Psoas muscle (tissue), 8 donors: ENCODE measurements around the gene PPP1CB. TPM values are rescaled to one million over a fixed set of nuclear protein-coding genes. Genes with fewer than 3 reads are reported as not detected.

Experiments used
- ATAC-seq, 4 donors: fragments of 200-7000 bp; cut with Tn5 transposase; one replicate each; pipeline ENCODE4 v1.9.1; 2020; ENCODE audit warnings: moderate library complexity in 3 of 4, mild to moderate bottlenecking in 2 of 4
- DNase-seq, 2 donors: peaks; one replicate each; pipeline ENCODE4 v3.0.0-alpha.2; 2020
- H3K27ac ChIP-seq: fragments of 200-600 bp; one replicate; pipeline ENCODE4 v1.8.0; 2022
- H3K27me3 ChIP-seq, 3 donors: fragments of 200-600 bp in 1 of 3; one replicate each; pipeline versions ENCODE4 v1.6.1 to v1.8.0; 2013 to 2022; ENCODE audit warnings: low read length in 2 of 3, mild to moderate bottlenecking in 2 of 3, moderate library complexity in 1 of 3; ENCODE audit not compliant: insufficient read depth in 3 of 3
- H3K36me3 ChIP-seq, 2 donors: fragments of 200-600 bp in 1 of 2; one replicate each; pipeline versions ENCODE4 v1.6.1 to v1.8.0; 2013 to 2022; ENCODE audit warnings: low read depth in 1 of 2, mild to moderate bottlenecking in 1 of 2, moderate library complexity in 1 of 2; ENCODE audit not compliant: insufficient read depth in 1 of 2
- H3K4me1 ChIP-seq: fragments of 200-600 bp; one replicate; pipeline ENCODE4 v1.8.0; 2022
- H3K4me3 ChIP-seq: fragments of 200-600 bp; one replicate; pipeline ENCODE4 v1.8.0; 2022; ENCODE audit warnings: mild to moderate bottlenecking
- H3K9me3 ChIP-seq: fragments of 200-600 bp; one replicate; pipeline ENCODE4 v1.8.0; 2022
- CTCF ChIP-seq: fragments of 200-600 bp; IDR thresholded peaks from one replicate; pipeline ENCODE4 v1.8.0; 2022; ENCODE audit warnings: antibody characterized with exemption
- WGBS, 3 donors: extraction: QIAGEN DNeasy Blood & Tissue Kit; methylation state at CpG; one replicate each; pipeline versions ENCODE4 v1.1.6 to v1.1.7; 2013; 5-methylcytosine and 5-hydroxymethylcytosine counted together
- intact Hi-C, 2 donors: fragments of 100-400 bp; cut with DNase I; formaldehyde crosslinking; loops; one replicate each; pipeline versions ENCODE4 v1.11.0 to v1.14.2; 2022
- polyA plus RNA-seq, 3 donors: library from polyadenylated mRNA; stranded (reverse); fragments of 200-250 nt; gene quantifications; one replicate each; pipeline ENCODE4 v1.2.3, GENCODE V29; 2013
- total RNA-seq, 4 donors: library from RNA; stranded (reverse); fragmentation: NEBNext Ultra II Directional in 2 of 4; extraction: Animal tissue kit (Norgen Biotek cat#: 25700) in 2 of 4; gene quantifications; one replicate each; pipeline versions ENCODE4 v1.2.1 to v1.2.4, GENCODE V29; 2021 to 2023
- donor health status: healthy with polysubstance abuse.
- donor health status: DM: no; HTN: no; CAD: no; lungs with moderate emphysema.
- donor health status: Bipolar disorder and iron deficiency.
- donor health status: healthy.
- donor health status: DM: yes; HTN: yes; CAD: no.
- donor health status: DM: no; HTN: no; CAD: no.
- donor health status: DM: no; HTN: no; CAD: no.
- donor health status: DM: yes; HTN: yes; CAD: no.

PPP1CB gene
- total and polyA plus RNA-seq, 7 donors = 191 to 628 (median 448) TPM

GRCh38 chr2:28713577-28714298, 37.9 kb upstream of the PPP1CB start:
- intact Hi-C loops = loop anchor here in 1 of 2 donors (10.0 kb wide), 1 partner anchor 119 kb away; no protein-coding TSS in a partner anchor
- DNase-seq (no peak), ATAC-seq (no peak)
- Histone ChIP-seq H3K36me3 (no peaks in the 10 kb centered on the region), H3K4me3 (no peak overlapping the region), H3K9me3 (no peaks in the 10 kb centered on the region), H3K27ac (no peak overlapping the region), H3K4me1 (peaks cover 15% of the 10 kb centered on the region), H3K27me3 (no peaks in the 10 kb centered on the region)
- no peak for TF ChIP-seq CTCF
- 93% methylated on average over 8 of the region's 8 CpGs for WGBS, 3 donors

- no peaks in the 10 kb centered on the region for H3K27me3 ChIP-seq
- DNase-seq = peak; percentile 32 to 61
Measured at GRCh38 chr2:28716265-28716865, 35.3 kb upstream of the PPP1CB start.

GRCh38 chr2:28717339-28717758, 34.3 kb upstream of the PPP1CB start:
- 22 to 38% (median 30%) methylated on average over 5 of the region's 5 CpGs for WGBS, 3 donors
- intact Hi-C loops = loop anchor here in 1 of 2 donors (5.0 to 10.0 kb wide), 2 partner anchors 35 to 123 kb away; partner anchors contain the start of gene PPP1CB
- Histone ChIP-seq H3K9me3 (no peaks in the 10 kb centered on the region), H3K36me3 (no peaks in the 10 kb centered on the region), H3K27ac (peak overlapping the region; percentile 94), H3K4me1 (peaks cover 15% of the 10 kb centered on the region), H3K4me3 (no peak overlapping the region), H3K27me3 (no peaks in the 10 kb centered on the region)
- ATAC-seq (peak; percentile 94 to 97 (median 95)), DNase-seq (peak; percentile 78 to 85)
- no peak for TF ChIP-seq CTCF

More at GRCh38 chr2:28716265-28716865, 35.3 kb upstream of the PPP1CB start:
- H3K27ac ChIP-seq = peak overlapping the region; percentile 94
- peak; percentile 75 to 86 (median 80) for ATAC-seq
- H3K36me3 ChIP-seq = no peaks in the 10 kb centered on the region
- H3K9me3 ChIP-seq = no peaks in the 10 kb centered on the region
- H3K4me1 ChIP-seq = peaks cover 15% of the 10 kb centered on the region
- intact Hi-C loops = loop anchor here in 1 of 2 donors (5.0 to 10.0 kb wide), 2 partner anchors 36 to 122 kb away; partner anchors contain the start of gene PPP1CB
- WGBS, 3 donors = 15 to 24% (median 22%) methylated on average over 4 of the region's 4 CpGs
- TF ChIP-seq CTCF = no peak
- H3K4me3 ChIP-seq = no peak overlapping the region

- H3K27ac ChIP-seq = no peak overlapping the region
- intact Hi-C loops = no loop called here
- H3K27me3 ChIP-seq = no peaks in the 10 kb centered on the region
- 88 to 96% (median 89%) methylated on average over 3 of the region's 3 CpGs for WGBS, 3 donors
- no peak for DNase-seq
- H3K9me3 ChIP-seq = no peaks in the 10 kb centered on the region
- H3K4me1 ChIP-seq = peaks cover 32% of the 10 kb centered on the region
- no peak for ATAC-seq
- no peak overlapping the region for H3K4me3 ChIP-seq
- TF ChIP-seq CTCF = no peak
- no peaks in the 10 kb centered on the region for H3K36me3 ChIP-seq
Measured at GRCh38 chr2:28720345-28720744, 31.3 kb upstream of the PPP1CB start.
